ENCODE data around the gene SPNS1.
A peak's percentile ranks its signal among the peaks of the same experiment; 100 is the strongest.

SPNS1 gene

DNA sequence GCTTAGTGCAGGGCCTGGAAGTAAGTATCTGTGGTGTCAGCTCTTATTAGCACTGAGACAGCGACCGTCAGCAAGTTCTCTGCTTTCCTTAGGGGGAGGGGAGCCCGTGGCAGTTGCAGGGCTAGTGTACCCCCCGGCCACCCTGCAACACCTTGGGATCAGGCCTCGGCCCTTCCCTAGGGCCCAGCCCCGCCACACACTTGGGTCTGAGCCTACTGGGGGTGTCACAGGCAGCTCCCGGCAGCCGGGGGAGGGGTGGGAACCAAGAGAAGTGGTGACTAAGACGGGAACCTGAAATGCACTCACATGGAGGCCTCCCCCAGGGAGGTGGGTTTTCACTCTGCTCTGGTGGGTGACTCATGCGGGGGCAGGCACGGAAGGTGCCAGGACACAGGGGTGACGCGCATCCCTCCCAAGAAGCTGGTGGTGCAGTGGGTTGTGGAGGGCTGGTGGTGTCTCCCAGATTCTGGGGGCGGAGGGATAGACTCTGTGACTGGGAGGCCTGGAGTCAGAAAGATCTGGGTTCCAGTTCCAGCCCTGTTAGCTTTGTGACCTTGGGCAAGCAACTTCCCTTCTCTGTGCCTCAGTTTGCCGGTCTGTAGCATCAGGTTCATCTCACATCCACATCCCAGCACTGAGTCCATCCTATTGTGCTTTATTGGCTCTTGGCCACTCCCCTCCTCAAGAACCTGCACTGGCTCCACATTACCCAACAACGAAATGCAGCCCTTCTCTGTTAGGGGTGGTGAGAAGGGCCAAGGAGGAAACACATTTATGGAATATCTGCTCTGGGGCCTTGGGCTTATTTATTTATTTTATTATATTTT is 54.8 kb downstream of the SPNS1 start:
- peak; percentile 52 for DNase-seq

DNA sequence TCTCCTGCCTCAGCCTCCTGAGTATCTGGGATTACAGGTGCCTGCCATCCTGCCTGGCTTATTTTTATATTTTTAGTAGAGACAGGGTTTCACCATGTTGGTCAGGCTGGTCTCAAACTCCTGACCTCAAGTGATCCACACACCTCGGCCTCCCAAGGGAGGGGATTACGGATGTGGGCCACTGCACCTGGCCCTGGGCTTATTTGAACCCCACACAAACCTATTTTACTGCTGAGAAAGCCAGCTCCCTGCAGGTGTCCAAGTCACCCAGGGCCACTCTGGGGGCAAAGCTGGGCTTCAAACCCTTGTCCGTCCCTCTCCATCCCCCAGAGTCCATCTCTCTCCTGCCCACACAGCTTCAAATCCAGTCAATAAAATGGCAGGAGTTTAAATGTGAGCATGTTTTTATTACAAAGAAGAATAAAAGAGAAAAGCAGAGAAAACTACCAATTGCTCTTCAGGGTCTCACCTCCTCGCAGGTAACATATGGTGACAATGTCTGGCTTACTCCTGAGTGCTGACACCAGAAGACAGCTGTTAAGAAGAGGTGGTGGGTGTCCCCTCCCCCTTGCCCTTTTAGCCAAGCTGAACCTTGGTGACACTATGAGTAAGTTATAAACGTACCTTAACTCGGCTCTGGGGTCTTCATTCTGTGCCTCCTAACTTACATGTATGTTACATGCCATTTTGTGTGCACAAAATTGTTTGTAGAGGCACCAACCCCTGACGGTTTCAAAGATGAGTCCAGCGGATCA is 55.7 kb downstream of the SPNS1 start:
- DNase-seq: peak; percentile 5

Data from NCI-H82 (cell line).